NCI-H1436 treated with DMSO at 0.1 percent for 48 hours (cell line): ENCODE data around the gene CUEDC1.

ENCODE experiments used
- DNase-seq: peaks from one replicate; lab custom pipeline; 2025; lab: John Stamatoyannopoulos, UW

CUEDC1 gene

GRCh38 chr17:57957886-57958285 is 2.7 kb upstream of the CUEDC1 start:
- DNase-seq = no peak

GRCh38 chr17:57957120-57957850 is 2.1 kb upstream of the CUEDC1 start:
- no peak for DNase-seq

GRCh38 chr17:57956291-57957119 is 1.3 kb upstream of the CUEDC1 start:
- no peak for DNase-seq

GRCh38 chr17:57954397-57955182 is 622 bp downstream of the CUEDC1 start:
- no peak for DNase-seq

- no peak for DNase-seq
Measured at GRCh38 chr17:57953705-57954396, 1.4 kb downstream of the CUEDC1 start.

- no peak for DNase-seq
Measured at GRCh38 chr17:57953219-57953618, 2.0 kb downstream of the CUEDC1 start.

- no peak for DNase-seq
Measured at GRCh38 chr17:57949649-57950048, 5.6 kb downstream of the CUEDC1 start.

DNA sequence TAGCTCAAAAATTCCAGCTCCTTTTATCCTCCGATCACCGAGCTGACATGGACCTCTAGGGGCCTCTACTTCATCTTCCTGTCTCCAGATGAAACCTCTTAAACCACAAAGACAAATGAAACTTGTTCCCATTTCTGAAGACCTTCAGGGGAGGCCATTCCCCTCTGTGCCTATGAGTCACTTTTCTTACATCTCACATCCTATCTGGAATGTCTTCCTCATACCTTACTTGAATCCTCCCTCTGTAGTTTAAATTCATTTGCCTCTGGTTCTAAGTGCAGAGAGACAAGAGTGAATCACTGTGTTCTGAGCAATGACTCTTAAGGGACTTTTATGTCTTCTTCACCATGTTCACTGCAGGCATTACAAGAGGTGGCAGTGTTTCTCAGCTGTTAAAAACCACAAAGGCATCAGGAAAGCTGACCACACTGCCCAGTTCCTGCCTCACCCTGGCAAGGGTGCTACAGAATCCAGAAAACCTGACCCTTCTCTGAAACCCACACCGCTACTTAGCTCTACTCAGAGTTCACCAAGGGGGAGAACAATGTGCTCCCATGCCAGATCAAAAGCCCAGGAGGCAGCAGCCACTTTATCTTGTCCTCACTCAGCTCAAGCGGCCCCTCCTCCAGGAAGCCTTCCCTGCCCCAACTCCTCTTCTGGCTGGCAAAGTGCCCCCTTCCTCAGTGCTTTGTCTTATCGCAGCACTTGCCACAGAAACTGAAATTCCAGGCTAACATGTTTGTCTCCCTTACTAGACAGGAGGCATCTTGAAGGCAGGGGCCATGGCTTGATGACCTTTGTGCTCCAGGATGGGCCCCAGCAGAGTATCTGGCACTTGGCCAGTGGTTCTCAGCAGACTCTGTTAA is 6.4 kb downstream of the CUEDC1 start:
- no peak for DNase-seq

GRCh38 chr17:57948169-57948554 is 7.0 kb downstream of the CUEDC1 start:
- DNase-seq = no peak

DNA sequence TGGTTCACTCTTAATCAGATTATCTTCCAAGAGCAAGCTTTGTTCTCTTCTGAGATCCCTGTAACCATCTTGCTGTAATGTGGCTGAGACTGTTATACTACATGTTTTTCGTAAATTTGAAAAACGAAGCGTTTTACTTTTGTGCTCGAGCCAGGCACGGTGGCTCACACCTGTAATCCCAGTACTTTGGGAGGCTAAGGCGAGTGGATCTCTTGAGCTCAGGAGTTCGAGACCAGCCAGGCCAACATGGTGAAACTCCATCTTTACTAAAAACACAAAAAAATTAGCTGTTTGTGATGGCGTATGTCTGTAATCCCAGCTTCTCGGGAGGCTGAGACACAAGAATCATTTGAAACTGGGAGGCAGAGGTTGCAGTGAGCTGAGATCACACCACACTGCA is 7.8 kb downstream of the CUEDC1 start:
- no peak for DNase-seq

DNA sequence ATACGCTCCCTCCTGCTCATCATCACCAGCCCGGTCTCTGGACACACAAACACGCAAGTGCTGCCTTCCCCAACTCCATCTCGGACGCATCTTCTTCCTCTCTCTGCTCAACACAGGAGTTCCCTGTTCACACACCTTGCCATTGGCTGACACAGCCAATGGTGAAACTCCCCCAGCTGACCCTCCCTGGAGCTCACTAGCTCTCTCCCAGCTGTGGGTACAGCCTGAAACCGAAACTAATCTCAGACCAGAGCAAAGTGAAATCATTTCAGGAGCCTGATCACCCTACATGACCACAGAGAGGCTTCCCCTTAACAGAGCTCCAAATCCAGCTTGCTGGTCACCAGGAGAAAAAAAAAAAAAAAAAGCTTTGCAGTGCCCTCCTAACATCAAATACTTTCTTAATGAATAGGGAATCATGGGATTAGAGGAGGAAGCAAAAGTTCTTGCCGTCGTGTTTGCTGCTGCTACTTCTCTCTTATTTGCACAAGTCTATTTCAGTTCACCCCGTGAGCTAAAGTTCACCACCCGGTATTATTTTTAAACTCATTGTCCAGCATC is 8.3 kb downstream of the CUEDC1 start:
- DNase-seq = peak; percentile 24

GRCh38 chr17:57945996-57946797 is 9.0 kb downstream of the CUEDC1 start:
- DNase-seq = no peak

DNA sequence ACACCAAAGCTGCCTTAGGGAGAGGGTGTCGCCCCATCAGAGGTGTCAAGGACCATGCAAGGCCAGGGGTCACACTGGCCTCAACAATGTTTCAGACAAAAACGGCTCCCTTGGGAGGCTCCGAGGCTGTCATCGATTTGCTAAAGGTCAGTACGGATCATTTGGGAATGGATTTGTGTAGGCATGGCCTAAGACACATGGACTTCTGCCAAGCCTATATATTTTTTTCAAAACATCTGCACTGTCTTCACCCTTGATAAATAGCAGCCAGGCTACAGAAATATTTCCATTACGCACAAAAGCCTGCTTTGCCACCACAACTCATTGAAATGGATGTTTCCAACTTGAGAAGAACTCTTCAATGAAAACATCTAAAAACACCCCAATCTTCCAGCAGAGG is 10.3 kb downstream of the CUEDC1 start:
- no peak for DNase-seq

GRCh38 chr17:57943645-57944044 is 11.6 kb downstream of the CUEDC1 start:
- no peak for DNase-seq

GRCh38 chr17:57943140-57943539 is 12.1 kb downstream of the CUEDC1 start:
- DNase-seq = no peak

DNA sequence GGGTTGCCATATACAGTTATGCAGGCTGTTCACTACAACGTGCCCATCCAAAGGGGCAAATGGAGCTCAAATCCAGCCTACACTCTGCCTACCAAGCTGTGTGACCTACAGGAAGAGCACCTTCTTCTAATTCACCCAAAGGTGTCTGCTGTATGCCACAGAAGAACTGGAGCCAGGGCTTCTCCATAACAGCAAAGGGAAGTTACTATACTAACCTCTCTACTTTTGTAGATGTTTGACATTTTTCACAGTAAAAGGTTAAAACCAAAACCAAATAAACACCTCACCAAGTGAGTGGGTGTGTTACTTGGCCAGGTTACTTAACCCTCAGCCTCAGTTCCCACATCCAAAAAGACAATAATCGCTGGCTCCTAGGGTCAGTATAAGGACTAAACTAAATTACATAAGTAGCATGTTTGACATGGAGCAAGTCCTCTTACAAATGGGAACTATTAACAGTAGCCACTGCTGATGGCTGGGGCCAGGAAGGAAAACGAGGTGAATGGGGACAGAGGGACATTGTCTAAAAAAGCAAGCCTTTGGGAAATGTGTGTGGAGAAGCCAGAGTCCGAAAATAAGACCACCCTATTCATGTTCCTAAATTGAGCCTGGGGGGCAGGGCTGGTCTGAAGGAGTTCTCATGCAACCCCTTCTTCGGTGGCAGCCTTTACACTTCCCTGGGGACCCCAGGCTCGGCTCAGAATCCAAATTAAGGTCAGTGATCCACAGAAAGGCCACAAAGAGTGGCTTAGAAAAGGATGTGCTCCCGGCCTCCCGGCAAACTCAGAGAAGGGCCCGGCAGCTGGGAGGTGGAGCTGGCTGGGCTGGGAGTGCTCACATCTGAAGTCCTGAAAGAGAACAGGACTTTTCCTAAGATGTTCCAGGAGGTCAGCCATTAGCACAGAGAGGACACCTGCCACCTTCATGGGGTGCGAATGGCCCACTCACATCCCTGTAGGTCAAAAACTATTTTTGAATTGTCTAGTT is 13.5 kb downstream of the CUEDC1 start:
- DNase-seq = no peak

DNA sequence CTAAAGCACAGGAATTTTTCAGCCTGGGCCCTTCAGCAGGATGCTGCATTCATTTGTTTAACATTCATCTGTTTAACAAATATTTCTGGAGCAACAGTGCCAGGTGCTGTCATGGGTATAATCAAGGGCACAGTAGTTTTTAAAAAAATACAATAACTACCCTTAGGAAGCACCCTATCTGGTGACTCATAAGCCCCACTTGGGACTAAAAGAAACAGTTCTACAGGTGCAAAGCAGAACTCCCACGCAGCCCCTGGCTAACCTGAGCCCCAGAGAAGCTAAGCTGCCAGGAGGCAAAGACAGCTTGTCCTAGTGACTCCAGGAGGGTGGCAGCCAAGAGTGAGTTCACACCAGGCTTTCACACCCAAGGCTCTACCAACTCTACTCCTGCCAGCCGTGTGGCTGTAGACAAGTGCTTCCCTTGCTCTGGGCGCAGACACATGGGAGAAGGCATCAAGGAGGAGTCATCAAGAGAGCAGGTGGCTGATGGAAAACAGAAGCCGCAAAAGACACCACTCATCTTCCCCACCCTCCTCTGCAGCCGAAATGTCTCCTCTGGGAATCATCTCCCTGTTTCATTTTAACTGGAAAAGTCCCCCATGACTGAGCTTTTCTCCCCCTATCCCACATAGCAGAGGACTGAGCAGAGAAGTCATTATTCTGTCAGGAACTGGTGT is 14.4 kb downstream of the CUEDC1 start:
- peak; percentile 64 for DNase-seq

DNA sequence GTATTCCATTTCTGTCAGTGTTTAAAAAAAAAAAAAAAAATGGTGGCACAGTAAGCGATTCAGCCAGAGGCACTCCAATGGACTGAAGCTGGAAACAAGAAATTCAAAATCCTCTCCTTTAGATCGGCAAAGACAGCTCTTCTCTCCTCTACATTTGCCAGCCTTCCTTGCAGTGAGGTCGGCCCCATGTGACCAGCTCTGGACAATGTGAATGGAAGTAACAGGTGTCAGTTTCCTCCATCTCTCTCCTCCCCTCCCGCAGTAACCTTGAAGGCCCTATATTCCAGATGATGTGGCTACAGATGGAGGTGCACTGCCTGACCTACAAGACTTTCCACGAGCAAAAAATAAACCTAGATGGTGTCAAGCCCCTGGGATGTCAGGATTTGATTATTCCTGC is 15.0 kb downstream of the CUEDC1 start:
- no peak for DNase-seq
